HCT116 (cell line): Measurements from ENCODE around the gene TMEM63B. TPM values are rescaled to one million over a fixed set of nuclear protein-coding genes. Genes with fewer than 3 reads are reported as not detected.

ENCODE experiments used
- ATAC-seq: fragments of 200-7000 bp; cut with Tn5 transposase; 2 replicates; pipeline ENCODE4 v1.9.1; 2020; ENCODE audit warnings: mild to moderate bottlenecking, moderate library complexity
- BruUV-seq: library from RNA; stranded (reverse); fragments of 400-500 nt; replicated peaks from 2 replicates; lab custom pipeline; 2021; lab: Mats Ljungman, UMichigan
- CTCF ChIA-PET: fragments of 300-600 bp; sonication (Branson Sonifier 250); formaldehyde crosslinking; loops from one replicate; lab custom pipeline; 2021; ENCODE audit warnings: antibody characterized with exemption; lab: Charles Lee
- POLR2A ChIA-PET: fragments of 300-600, 350-600 bp; sonication (Branson Sonifier 250); formaldehyde crosslinking; loops from one replicate; lab custom pipeline; 2021; ENCODE audit warnings: antibody characterized with exemption; lab: Charles Lee
- RAD21 ChIA-PET, 2 experiments: fragments of 300-600 bp; sonication (Branson Sonifier 250); formaldehyde crosslinking; loops; one replicate each; lab custom pipeline; 2023; ENCODE audit warnings: low total read pairs in 2 of 2; ENCODE audit not compliant: uncharacterized antibody in 2 of 2, unreplicated experiment in 2 of 2, low non-redundant PET in 1 of 2; lab: Charles Lee
- DNase-seq: peaks from one replicate; pipeline ENCODE4 v3.0.0-alpha.2; 2010; ENCODE audit warnings: low read depth, low spot score
- H2AFZ ChIP-seq: fragments of 200-600 bp; shearing (Covaris generic), sonication (generic); 2 replicates; pipeline ENCODE4 v1.6.1; 2017; ENCODE audit warnings: low read depth, mixed run types, mixed read lengths, antibody characterized with exemption, low read length; ENCODE audit not compliant: poor library complexity, severe bottlenecking
- H3K27ac ChIP-seq: 2 replicates; pipeline ENCODE4 v1.5.1; 2012; ENCODE audit warnings: low read depth, low read length
- H3K27me3 ChIP-seq: fragments of 200-600 bp; sonication (generic); 2 replicates; pipeline ENCODE4 v1.6.1; 2016; ENCODE audit warnings: mixed run types, low read length, mixed read lengths; ENCODE audit not compliant: insufficient read depth
- H3K36me3 ChIP-seq, 2 experiments: fragments of 200-500 bp in 1 of 2; fragments of 200-600 bp in 1 of 2; sonication (Bioruptor generic) in 1 of 2; sonication (generic) in 1 of 2; 2 replicates each; pipeline versions ENCODE4 v1.5.1 to v1.6.1; 2014 to 2016; ENCODE audit warnings: low read length in 2 of 2, inconsistent platforms in 1 of 2, mixed read lengths in 1 of 2, mixed run types in 1 of 2; ENCODE audit not compliant: insufficient read depth in 2 of 2, control insufficient read depth in 1 of 2
- H3K4me1 ChIP-seq, 2 experiments: fragments of 200-600 bp in 1 of 2; sonication (generic) in 1 of 2; 2 replicates each; pipeline versions ENCODE4 v1.5.1 to v1.6.1; 2012 to 2017; ENCODE audit warnings: low read length in 2 of 2, inconsistent platforms in 1 of 2, mild to moderate bottlenecking in 1 of 2, mixed read lengths in 1 of 2, mixed run types in 1 of 2, moderate library complexity in 1 of 2; ENCODE audit not compliant: insufficient read depth in 2 of 2, control insufficient read depth in 1 of 2
- H3K4me2 ChIP-seq: fragments of 200-600 bp; sonication (generic); 2 replicates; pipeline ENCODE4 v1.6.1; 2017; ENCODE audit warnings: mixed run types, low read length, mixed read lengths
- H3K4me3 ChIP-seq, 2 experiments: fragments of 200-600 bp in 1 of 2; sonication (generic) in 1 of 2; replicated peaks in 1 of 2; 2 replicates each; pipeline ENCODE4 v1.5.1; 2011 to 2016; ENCODE audit warnings: low read length in 2 of 2, control low read depth in 1 of 2, low read depth in 1 of 2, mild to moderate bottlenecking in 1 of 2, mixed read lengths in 1 of 2, mixed run types in 1 of 2
- H3K79me2 ChIP-seq: fragments of 200-600 bp; sonication (generic); 2 replicates; pipeline ENCODE4 v1.6.1; 2017; ENCODE audit warnings: mild to moderate bottlenecking, mixed run types, low read length, moderate library complexity, mixed read lengths; ENCODE audit not compliant: insufficient read depth
- H3K9ac ChIP-seq: fragments of 200-600 bp; sonication (generic); 2 replicates; pipeline ENCODE4 v1.6.1; 2016; ENCODE audit warnings: low read length, mixed read lengths
- H3K9me2 ChIP-seq: fragments of 200-600 bp; sonication (generic), shearing (Covaris generic); 2 replicates; pipeline ENCODE4 v1.6.1; 2017; ENCODE audit warnings: mixed run types, mild to moderate bottlenecking, moderate library complexity; ENCODE audit not compliant: insufficient read depth
- H3K9me3 ChIP-seq, 2 experiments: fragments of 200-500 bp in 1 of 2; fragments of 200-600 bp in 1 of 2; sonication (Bioruptor generic) in 1 of 2; sonication (generic) in 1 of 2; 2 replicates each; pipeline ENCODE4 v1.6.1; 2014 to 2017; ENCODE audit warnings: low read length in 2 of 2, mixed read lengths in 2 of 2, inconsistent platforms in 1 of 2, low read depth in 1 of 2, mild to moderate bottlenecking in 1 of 2, mixed run types in 1 of 2, moderate library complexity in 1 of 2; ENCODE audit not compliant: control insufficient read depth in 1 of 2, insufficient read depth in 1 of 2
- H4K20me1 ChIP-seq: fragments of 200-600 bp; sonication (generic), shearing (Covaris generic); 2 replicates; pipeline ENCODE4 v1.6.1; 2017; ENCODE audit warnings: mixed run types, mild to moderate bottlenecking, moderate library complexity; ENCODE audit not compliant: insufficient read depth
- ATF3 ChIP-seq: IDR thresholded peaks from 2 replicates; pipeline ENCODE4 v1.6.1; 2012
- CBX3 ChIP-seq: IDR thresholded peaks from 2 replicates; pipeline ENCODE4 v1.6.1; 2012; ENCODE audit warnings: low read depth
- CEBPB ChIP-seq: IDR thresholded peaks from 2 replicates; pipeline ENCODE4 v1.6.1; 2012; ENCODE audit warnings: low read depth
- CTCF ChIP-seq, 3 experiments: fragments of 200-600 bp in 1 of 3; sonication (generic) in 1 of 3; IDR thresholded peaks in 2 of 3; conservative IDR thresholded peaks in 1 of 3; 2 replicates each; pipeline ENCODE4 v1.5.1; 2012 to 2017; ENCODE audit warnings: low read depth in 2 of 3, low read length in 2 of 3, antibody characterized with exemption in 1 of 3, borderline replicate concordance in 1 of 3, control low read depth in 1 of 3, mild to moderate bottlenecking in 1 of 3, mixed read lengths in 1 of 3, mixed run types in 1 of 3, moderate library complexity in 1 of 3; ENCODE audit not compliant: insufficient read depth in 1 of 3
- EGR1 ChIP-seq: IDR thresholded peaks from 2 replicates; pipeline ENCODE4 v1.6.1; 2012; ENCODE audit warnings: low read depth
- ELF1 ChIP-seq: IDR thresholded peaks from 2 replicates; pipeline ENCODE4 v1.6.1; 2012; ENCODE audit warnings: low read depth, borderline replicate concordance
- EZH2 ChIP-seq: fragments of 200-600 bp; sonication (generic); IDR thresholded peaks from 2 replicates; pipeline ENCODE4 v1.6.1; 2017; ENCODE audit warnings: antibody characterized with exemption, mixed run types
- EZH2phosphoT487 ChIP-seq: fragments of 200-600 bp; IDR thresholded peaks from 2 replicates; pipeline ENCODE4 v1.6.1; 2018; ENCODE audit warnings: antibody characterized with exemption, borderline replicate concordance
- JUND ChIP-seq: IDR thresholded peaks from 2 replicates; pipeline ENCODE4 v1.6.1; 2012
- POLR2A ChIP-seq: IDR thresholded peaks from 2 replicates; pipeline ENCODE4 v1.7.0; 2011; ENCODE audit warnings: borderline replicate concordance; ENCODE audit not compliant: insufficient read depth, insufficient read length; ENCODE audit errors: extremely low read depth
- POLR2AphosphoS5 ChIP-seq: IDR thresholded peaks from 2 replicates; pipeline ENCODE4 v1.6.1; 2011; ENCODE audit warnings: mild to moderate bottlenecking, low read depth, low read length, moderate library complexity
- REST ChIP-seq: IDR thresholded peaks from 2 replicates; pipeline ENCODE4 v1.6.1; 2012; ENCODE audit warnings: low read depth
- SP1 ChIP-seq: IDR thresholded peaks from 2 replicates; pipeline ENCODE4 v1.6.1; 2012; ENCODE audit warnings: low read depth
- SRF ChIP-seq: IDR thresholded peaks from 2 replicates; pipeline ENCODE4 v1.6.1; 2012; ENCODE audit warnings: low read depth
- TCF7L2 ChIP-seq: IDR thresholded peaks from 2 replicates; pipeline ENCODE4 v1.7.0; 2011; ENCODE audit warnings: borderline replicate concordance, inconsistent platforms; ENCODE audit not compliant: insufficient read depth, insufficient read length; ENCODE audit errors: extremely low read depth
- YY1 ChIP-seq: IDR thresholded peaks from 2 replicates; pipeline ENCODE4 v1.6.1; 2011; ENCODE audit warnings: low read length, low read depth, moderate library complexity, mild to moderate bottlenecking; ENCODE audit not compliant: insufficient replicate concordance; ENCODE audit errors: extremely low read depth
- ZNF274 ChIP-seq: fragments of 200-500 bp; sonication (Bioruptor generic); IDR thresholded peaks from 2 replicates; pipeline ENCODE4 v1.6.1; 2014; ENCODE audit warnings: mild to moderate bottlenecking, low read depth, low read length, inconsistent platforms
- intact Hi-C: fragments of 100-400 bp; cut with micrococcal nuclease; formaldehyde crosslinking; loops from 2 replicates; pipeline ENCODE4 v1.10.0; 2022
- total RNA-seq: library from RNA; stranded (reverse); gene quantifications from one replicate; pipeline ENCODE4 v1.2.1, GENCODE V29; 2021; ENCODE audit not compliant: unreplicated experiment
- TF ChIP-seq, protein P1 (sequence below): IDR thresholded peaks from 2 replicates; pipeline ENCODE4 v1.6.1; 2012

TMEM63B gene
- total RNA-seq, 1 experiment from 2014 or later: 58.2 TPM

GRCh38 chr6:44201200-44201599, 73.8 kb downstream of the TMEM63B start:
- Histone ChIP-seq H3K9ac (no peak overlapping the region), H3K4me2 (no peak overlapping the region), H3K36me3 (no peaks in the 10 kb centered on the region), H3K9me3 (no peaks in the 10 kb centered on the region), H3K9me2 (no peaks in the 10 kb centered on the region), H3K4me3 (no peak overlapping the region), H3K4me1 (peaks cover 0 to 10% of the 10 kb centered on the region in 2 experiments; a peak in 2 of 4 replicates), H2AFZ (no peak overlapping the region), H3K27ac (no peak overlapping the region), H3K79me2 (no peaks in the 10 kb centered on the region), H3K27me3 (no peaks in the 10 kb centered on the region), H4K20me1 (no peaks in the 10 kb centered on the region)
- ATAC-seq: peak; percentile 71
- TF ChIP-seq ZNF274 (no peak), ATF3 (no peak), POLR2A (no peak), EZH2phosphoT487 (no peak), REST (no peak), CEBPB (no peak), CTCF (IDR thresholded peaks at IDR 0.05 in 2 of 3, conservative IDR thresholded peaks at IDR 0.05 in 1 of 3; ENCODE audit: borderline replicate concordance in 1 of 3, insufficient read depth in 1 of 3, low read depth in 2 of 3, low read length in 2 of 3) (no peak), POLR2AphosphoS5 (no peak), EZH2 (no peak), JUND (no peak), SRF (no peak), SP1 (no peak), YY1 (no peak), TCF7L2 (no peak), CBX3 (no peak), ELF1 (no peak), EGR1 (no peak)
- TF ChIP-seq, protein P1, sequence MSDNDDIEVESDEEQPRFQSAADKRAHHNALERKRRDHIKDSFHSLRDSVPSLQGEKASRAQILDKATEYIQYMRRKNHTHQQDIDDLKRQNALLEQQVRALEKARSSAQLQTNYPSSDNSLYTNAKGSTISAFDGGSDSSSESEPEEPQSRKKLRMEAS: no peak
- no peak for DNase-seq
- intact Hi-C loops: no loop called here
- POLR2A ChIA-PET: interaction anchor here (1.3 kb wide), 1 partner anchor 46 kb away, joined by 3 read pairs; the partner anchor contains the start of gene HSP90AB1
- CTCF ChIA-PET: interaction anchor here (2.0 kb wide), 1 partner anchor 20 kb away, joined by 5 read pairs; no protein-coding TSS in a partner anchor
- RAD21 ChIA-PET: no interaction called here
- BruUV-seq: no TSS peak
